IPS-11a (cell line): ENCODE results near the gene CSRP1.
"Not testable (repeated sequence)": the region's sequence is repeated elsewhere in the genome, so short reads cannot be mapped to it uniquely, and the experiment has no call there.

Experiments
- H3K4me3 ChIP-seq: one replicate; pipeline ENCODE4 v1.5.1; 2013; ENCODE audit warnings: low read depth, low read length, control low read depth

CSRP1 gene

GRCh38 chr1:201537891-201538611, 31.1 kb upstream of the CSRP1 start:
- H3K4me3 ChIP-seq, result peak overlapping the region; percentile 63

GRCh38 chr1:201537467-201537866, 30.5 kb upstream of the CSRP1 start:
- H3K4me3 ChIP-seq, result no peak overlapping the region

DNA sequence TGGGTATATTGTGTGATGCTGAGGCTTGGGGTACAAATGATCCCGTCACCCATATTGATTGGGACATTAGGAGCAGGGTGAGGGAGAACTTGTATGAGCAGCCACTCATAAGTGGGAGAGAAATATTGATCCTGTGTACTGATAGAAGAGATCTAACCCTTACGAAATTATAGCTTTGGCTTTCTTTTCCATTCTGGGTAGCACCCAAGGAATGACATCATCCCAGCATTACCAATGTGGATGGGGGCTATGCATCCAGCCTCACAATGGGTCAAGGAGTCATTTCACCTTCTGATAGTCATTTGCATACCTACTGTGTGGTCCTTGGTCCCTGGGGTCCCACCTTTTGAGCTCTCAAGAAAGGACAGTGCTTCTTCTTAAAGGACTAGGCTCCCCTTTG, 30.1 kb upstream of the CSRP1 start:
- no peak overlapping the region for H3K4me3 ChIP-seq

DNA sequence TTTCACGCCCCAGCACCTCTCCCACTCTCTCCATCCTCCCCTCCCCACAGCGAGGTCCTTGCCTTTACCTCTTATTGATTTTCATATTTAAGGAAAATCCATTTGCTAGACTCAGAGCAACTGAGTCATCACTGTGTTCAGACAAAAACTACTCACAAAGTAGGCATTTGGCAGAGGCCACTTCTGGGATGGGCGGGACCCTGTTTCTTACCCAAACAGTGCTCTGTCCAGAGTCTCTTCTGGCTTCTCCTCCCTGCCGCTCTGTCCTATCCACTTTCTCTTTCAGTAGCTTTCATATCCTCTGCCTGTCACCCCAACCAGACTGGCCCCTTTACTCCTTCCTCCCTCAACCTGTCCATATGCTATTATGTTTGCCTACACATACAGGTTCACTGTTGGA, 29.6 kb upstream of the CSRP1 start:
- H3K4me3 ChIP-seq, result no peak overlapping the region

- H3K4me3 ChIP-seq, result no peak overlapping the region
Observed at GRCh38 chr1:201535919-201536245, 29.0 kb upstream of the CSRP1 start.

GRCh38 chr1:201535046-201535918, 28.4 kb upstream of the CSRP1 start:
- no peak overlapping the region for H3K4me3 ChIP-seq

- H3K4me3 ChIP-seq, result no peak overlapping the region
Observed at GRCh38 chr1:201533836-201534235, 26.9 kb upstream of the CSRP1 start.

DNA sequence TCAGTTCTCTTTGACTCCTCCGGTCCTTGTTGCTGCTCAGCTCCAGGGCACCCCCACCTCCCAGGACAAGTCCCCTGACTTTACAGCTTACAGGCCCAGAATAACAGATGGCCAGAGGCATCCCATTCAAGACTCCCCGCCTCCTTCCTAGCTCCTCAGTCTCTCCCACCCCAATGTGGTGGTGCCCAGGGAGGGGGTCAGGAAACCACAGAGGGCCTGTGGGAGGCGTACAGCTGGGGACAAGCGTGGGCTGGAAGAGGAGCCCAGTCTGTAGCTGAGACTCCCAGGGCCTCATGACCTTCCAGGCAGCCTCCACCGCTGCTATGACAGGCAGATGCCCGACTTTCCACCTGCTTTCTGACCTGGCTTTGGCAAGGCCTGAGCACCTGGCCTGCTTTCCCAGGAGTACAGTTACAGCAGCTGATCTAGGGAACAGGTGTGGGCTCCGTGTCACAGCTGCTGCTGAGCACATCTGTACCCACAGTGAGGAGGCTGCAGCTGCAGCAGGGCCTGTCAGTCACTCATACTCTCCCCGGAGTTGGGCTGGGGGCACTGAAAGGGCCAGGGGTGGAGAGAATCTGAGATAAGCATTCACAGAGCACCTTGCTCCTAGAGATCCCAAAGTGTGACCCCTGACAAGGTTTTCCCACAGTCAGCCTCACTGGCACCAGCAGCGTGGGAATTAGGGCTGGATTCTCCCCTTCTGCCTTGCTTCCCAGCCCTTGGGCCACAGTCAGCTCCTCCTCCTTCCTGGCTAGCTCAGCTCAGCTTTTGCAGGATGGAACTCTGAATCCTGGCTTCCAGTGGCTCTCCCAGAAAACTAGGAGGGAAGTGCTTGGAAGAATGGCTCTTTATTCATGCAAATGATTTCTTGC, 24.9 kb upstream of the CSRP1 start:
- H3K4me3 ChIP-seq, result no peak overlapping the region

DNA sequence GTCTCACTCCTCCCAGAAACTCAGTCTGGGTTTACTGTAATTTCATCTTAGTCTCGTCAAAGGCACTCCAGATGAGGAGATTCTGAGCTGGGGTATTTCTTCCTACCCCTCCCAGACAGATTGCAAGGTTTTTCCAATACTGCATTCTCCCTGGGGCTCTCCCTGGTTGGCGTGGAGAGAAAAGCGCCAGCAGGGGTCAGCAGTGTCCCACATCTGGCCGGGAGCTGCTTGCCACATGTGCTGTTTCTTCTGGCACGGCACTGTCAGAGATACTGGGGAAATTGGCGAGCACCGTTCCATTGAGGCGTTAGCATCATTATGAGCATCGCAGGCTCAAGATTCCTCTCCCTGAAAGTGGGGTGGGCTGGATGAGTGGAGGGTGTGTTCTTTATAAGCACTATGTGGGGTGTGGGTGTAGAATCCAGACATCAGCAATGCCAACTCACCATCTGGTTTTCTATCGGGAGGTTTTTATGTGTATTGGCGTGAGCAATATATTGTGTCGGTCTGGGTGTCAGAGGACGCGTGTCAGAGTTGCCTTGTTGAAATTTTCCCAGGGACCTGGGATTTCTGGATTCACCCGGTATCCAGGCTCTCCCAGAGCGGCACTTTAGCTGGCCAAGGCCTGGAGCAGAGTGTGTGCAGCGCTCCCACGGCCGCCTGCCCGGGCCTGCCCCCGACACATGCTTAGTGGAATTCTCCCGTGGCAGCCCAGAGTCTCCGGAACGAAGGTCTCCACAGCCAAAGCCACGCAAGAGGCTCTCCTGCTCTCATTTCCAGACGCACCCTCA, 24.0 kb upstream of the CSRP1 start:
- H3K4me3 ChIP-seq, result no peak overlapping the region

DNA sequence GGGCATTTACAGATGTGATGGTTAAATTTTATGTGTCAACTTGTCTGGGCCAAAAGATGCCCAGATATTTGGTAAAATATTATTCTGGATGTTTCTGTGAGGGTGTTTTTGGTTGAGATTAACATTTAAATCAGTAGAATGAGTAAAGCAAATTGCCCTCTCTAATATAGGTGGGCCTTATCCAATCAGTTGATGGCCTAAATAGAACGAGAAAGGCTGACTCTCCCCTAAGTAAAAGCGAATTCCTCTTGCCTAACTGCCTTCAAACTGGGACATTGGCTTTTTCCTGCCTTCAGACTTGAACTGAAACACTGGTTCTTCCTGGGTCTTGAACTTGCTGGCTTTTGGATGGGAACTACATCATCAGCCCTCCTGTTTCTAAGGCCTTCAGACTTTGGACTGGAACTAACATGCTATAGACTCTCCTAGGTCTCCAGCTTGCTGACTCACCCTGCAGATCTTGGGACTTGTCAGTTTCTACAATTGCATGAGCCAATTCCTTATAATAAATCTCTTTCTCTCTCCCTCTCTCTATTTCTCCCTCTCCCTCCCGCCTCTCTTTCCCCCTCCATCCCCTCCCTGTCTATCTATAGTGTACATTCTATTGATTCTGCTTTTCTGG, 21.8 kb upstream of the CSRP1 start:
- no peak overlapping the region for H3K4me3 ChIP-seq

DNA sequence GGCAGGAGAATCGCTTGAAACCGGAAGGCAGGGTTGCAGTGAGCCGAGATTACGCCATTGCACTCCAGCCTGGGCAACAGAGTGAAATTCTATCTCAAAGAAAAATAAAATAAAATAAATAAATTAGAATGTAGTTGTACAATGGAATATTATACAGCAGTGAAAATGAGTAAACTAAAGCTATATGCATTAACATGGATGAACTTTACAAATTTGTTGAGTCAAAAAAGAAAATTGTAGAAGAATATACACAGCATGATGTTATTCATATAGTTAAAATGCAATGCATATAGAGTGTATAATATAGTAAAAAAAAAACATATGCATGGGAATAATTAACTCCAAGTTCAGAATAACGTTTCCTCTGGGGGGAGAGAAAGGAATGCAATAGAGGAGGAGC, 21.0 kb upstream of the CSRP1 start:
- H3K4me3 ChIP-seq, result no peak overlapping the region

DNA sequence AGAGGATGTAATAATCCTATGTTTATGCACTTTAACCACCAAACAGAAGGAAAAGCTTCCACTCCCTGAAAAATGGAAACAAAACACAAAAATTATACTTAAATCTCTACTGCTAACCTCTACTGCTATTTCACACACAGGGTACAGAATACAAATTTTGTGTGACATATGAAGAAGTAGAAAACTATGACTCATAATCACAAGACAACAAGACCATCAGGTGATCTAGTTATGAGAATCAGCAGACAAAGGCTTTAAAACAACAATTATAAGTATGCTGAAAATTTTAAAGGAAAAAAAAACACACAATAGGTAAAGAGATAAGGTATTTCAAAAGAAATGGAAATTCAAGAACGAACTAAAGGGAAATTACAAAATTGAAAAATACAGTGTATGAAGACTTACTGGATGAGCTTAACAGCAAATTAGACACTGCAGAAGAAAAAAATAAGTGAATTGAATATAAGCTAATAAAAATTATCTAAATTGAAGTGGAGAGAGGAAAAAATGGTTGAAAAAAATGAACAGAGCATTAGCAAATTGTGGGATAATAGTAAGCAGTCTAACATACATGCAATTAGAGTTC, 18.4 kb upstream of the CSRP1 start:
- H3K4me3 ChIP-seq, result no peak overlapping the region

- not testable (repeated sequence) for H3K4me3 ChIP-seq
Observed at GRCh38 chr1:201520046-201520575, 13.2 kb upstream of the CSRP1 start.

DNA sequence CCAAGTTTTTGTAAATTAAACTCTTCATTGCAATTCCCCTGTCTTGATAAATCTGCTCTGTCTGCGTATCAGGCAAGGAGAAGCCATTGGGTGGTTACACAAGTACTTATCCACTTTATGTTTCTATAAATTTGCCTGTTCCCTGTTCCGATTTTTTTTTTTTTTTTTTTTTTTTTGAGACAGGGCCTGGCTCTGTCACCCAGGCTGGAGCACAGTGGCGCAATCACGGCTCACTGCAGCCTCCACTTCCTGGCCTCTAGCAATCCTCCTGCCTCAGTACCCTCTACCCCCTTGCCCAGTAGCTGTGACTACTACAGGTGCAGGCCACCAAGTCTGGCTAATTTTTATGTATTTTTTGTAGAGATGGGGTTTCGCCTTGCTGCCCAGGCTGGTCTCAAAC, 11.1 kb upstream of the CSRP1 start:
- H3K4me3 ChIP-seq, result no peak overlapping the region

DNA sequence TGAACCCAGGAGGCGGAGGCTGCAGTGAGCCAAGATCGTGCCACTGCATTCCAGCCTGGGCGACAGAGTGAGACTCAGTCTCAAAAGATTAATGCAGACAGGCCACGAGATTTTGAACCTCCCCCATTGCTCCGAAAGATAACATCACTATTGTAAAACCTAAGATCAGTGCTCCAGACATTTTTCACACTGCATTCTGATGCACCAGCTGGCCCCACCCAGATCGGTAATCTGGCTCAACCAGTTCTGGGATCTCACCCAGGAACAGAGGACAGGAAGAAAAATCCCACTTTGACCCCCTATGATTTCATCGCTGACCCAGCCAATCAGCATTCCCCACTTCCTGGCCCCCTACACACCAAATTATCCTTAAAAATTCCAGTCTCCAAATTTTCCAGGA, 10.7 kb upstream of the CSRP1 start:
- no peak overlapping the region for H3K4me3 ChIP-seq

- no peak overlapping the region for H3K4me3 ChIP-seq
Observed at GRCh38 chr1:201516511-201517127, 9.7 kb upstream of the CSRP1 start.

DNA sequence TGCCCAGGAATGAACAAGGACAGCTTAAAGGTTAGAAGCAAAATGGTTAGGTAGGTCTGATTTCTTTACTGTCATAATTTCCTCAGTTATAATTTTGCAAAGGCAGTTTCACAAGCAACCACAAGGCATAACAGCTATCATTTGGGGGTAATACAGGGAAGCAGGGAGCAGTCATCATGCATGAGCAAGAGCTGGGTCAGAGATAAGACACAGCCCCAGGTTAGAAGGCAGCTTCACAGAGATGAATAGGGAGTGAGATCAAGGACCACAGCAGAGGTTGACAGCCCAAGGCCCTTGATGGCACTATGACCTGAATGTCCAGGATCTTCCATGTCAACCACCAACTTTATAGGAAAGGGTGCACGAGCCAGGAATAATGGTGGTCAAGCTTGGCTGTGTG, 9.0 kb upstream of the CSRP1 start:
- no peak overlapping the region for H3K4me3 ChIP-seq

GRCh38 chr1:201515062-201515750, 8.3 kb upstream of the CSRP1 start:
- no peak overlapping the region for H3K4me3 ChIP-seq

- no peak overlapping the region for H3K4me3 ChIP-seq
Observed at GRCh38 chr1:201514466-201514865, 7.5 kb upstream of the CSRP1 start.
